NB4 (cell line): Measurements from ENCODE around the gene TMEM259.

Experiments
- DNase-seq: peaks from one replicate; pipeline ENCODE4 v3.0.0; 2010; ENCODE audit warnings: low read depth
- H3K4me3 ChIP-seq: one replicate; pipeline ENCODE4 v1.5.1; 2011; ENCODE audit warnings: mild to moderate bottlenecking, low read depth, low read length, moderate library complexity
- CTCF ChIP-seq: IDR thresholded peaks from one replicate; pipeline ENCODE4 v1.5.1; 2012; ENCODE audit warnings: low read depth, low read length
- MAX ChIP-seq: IDR thresholded peaks from 2 replicates; pipeline ENCODE4 v1.6.1; 2011; ENCODE audit warnings: low read depth, low read length
- MYC ChIP-seq: IDR thresholded peaks from 2 replicates; pipeline ENCODE4 v1.6.1; 2011; ENCODE audit warnings: low read depth, low read length
- POLR2A ChIP-seq: IDR thresholded peaks from 2 replicates; pipeline ENCODE4 v1.6.1; 2011; ENCODE audit warnings: mild to moderate bottlenecking; ENCODE audit not compliant: insufficient read length; ENCODE audit errors: extremely low read depth

TMEM259 gene

GRCh38 chr19:1019980-1020867 lies 699 bp downstream of the TMEM259 start:
- DNase-seq: peak; percentile 52
- no peak for TF ChIP-seq POLR2A
- no peak for TF ChIP-seq CTCF
- TF ChIP-seq MYC: no peak
- no peak for TF ChIP-seq MAX
- peak overlapping the region; percentile 76 for H3K4me3 ChIP-seq

- no peak for TF ChIP-seq MAX
- no peak for TF ChIP-seq MYC
- no peak for TF ChIP-seq CTCF
- no peak for TF ChIP-seq POLR2A
- peak overlapping the region; percentile 76 for H3K4me3 ChIP-seq
- DNase-seq: no peak
Measured at GRCh38 chr19:1019616-1019961, 1.3 kb downstream of the TMEM259 start.

GRCh38 chr19:1018932-1019615 lies 1.8 kb downstream of the TMEM259 start:
- no peak for TF ChIP-seq CTCF
- no peak for TF ChIP-seq MAX
- TF ChIP-seq POLR2A: no peak
- no peak for TF ChIP-seq MYC
- DNase-seq: no peak

GRCh38 chr19:1018393-1018792 lies 2.5 kb downstream of the TMEM259 start:
- no peak overlapping the region for H3K4me3 ChIP-seq
- no peak for DNase-seq

More at GRCh38 chr19:1018932-1019615, 1.8 kb downstream of the TMEM259 start:
- H3K4me3 ChIP-seq: peak overlapping the region; percentile 76

GRCh38 chr19:1017906-1018305 lies 3.0 kb downstream of the TMEM259 start:
- TF ChIP-seq CTCF: no peak
- no peak for TF ChIP-seq MYC
- TF ChIP-seq POLR2A: no peak
- TF ChIP-seq MAX: no peak
- no peak overlapping the region for H3K4me3 ChIP-seq
- no peak for DNase-seq

More at GRCh38 chr19:1018393-1018792, 2.5 kb downstream of the TMEM259 start:
- TF ChIP-seq MAX: no peak
- no peak for TF ChIP-seq CTCF
- TF ChIP-seq POLR2A: no peak
- TF ChIP-seq MYC: no peak
